DMS79 treated with DMSO at 0.1 percent for 48 hours (cell line): ENCODE data around the gene DDX25.
"Not testable (repeated sequence)": the region's sequence is repeated elsewhere in the genome, so short reads cannot be mapped to it uniquely, and the experiment has no call there.

Experiments used
- DNase-seq: peaks from one replicate; lab custom pipeline; 2025; lab: John Stamatoyannopoulos, UW

Gene DDX25

DNA sequence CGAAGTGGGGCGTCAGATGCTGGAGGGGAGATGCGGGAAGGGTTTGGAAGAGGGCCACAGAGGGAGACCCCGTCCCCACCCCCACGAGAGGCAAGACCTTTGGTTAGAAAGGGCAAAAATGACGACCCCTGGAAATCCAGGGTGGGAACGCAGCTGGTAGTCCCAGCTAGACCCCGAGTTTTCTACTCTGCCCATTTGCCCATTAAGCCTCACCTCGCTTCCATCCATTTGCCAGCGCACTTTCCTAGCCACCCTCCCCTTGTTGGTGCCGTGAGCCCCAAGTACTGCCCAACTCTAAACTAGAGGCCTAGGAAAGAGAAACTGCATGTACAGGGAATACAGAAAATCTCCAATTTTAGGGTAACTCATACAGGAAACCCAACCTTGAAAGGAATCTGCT lies 370 bp downstream of the DDX25 start:
- no peak for DNase-seq

- no peak for DNase-seq
Observed at GRCh38 chr11:125910226-125910849, 6.0 kb downstream of the DDX25 start.

GRCh38 chr11:125914601-125915000 lies 10.3 kb downstream of the DDX25 start:
- DNase-seq, result not testable (repeated sequence)

- DNase-seq, result no peak
Observed at GRCh38 chr11:125916683-125917347, 12.5 kb downstream of the DDX25 start.

- no peak for DNase-seq
Observed at GRCh38 chr11:125918140-125918840, 14.0 kb downstream of the DDX25 start.

GRCh38 chr11:125921042-125921441 lies 16.7 kb downstream of the DDX25 start:
- DNase-seq, result no peak

- no peak for DNase-seq
Observed at GRCh38 chr11:125922156-125922555, 17.8 kb downstream of the DDX25 start.

GRCh38 chr11:125923012-125923579 lies 18.8 kb downstream of the DDX25 start:
- peak; percentile 84 for DNase-seq

DNA sequence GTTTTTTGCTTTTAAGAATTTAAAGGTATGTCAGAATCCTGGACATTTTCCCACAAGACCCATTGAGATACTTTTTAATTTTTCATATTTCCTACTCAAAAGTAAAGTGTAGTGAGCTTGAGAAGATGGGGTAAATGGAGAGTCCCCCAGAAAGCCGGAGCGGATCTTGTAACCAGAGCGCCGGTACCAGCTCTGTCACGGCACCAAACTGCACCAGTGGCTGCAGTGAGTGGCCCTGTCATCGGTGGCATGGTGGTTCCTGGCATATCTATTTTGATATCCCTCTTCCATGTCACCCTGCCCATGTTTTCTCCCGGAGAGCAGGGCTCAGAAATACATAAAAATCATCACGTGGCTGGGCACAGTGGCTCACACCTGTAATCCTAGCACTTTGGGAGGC lies 19.3 kb downstream of the DDX25 start:
- DNase-seq, result no peak

GRCh38 chr11:125924384-125925007 lies 20.2 kb downstream of the DDX25 start:
- DNase-seq, result no peak

- DNase-seq, result no peak
Observed at GRCh38 chr11:125925247-125925740, 21.0 kb downstream of the DDX25 start.

DNA sequence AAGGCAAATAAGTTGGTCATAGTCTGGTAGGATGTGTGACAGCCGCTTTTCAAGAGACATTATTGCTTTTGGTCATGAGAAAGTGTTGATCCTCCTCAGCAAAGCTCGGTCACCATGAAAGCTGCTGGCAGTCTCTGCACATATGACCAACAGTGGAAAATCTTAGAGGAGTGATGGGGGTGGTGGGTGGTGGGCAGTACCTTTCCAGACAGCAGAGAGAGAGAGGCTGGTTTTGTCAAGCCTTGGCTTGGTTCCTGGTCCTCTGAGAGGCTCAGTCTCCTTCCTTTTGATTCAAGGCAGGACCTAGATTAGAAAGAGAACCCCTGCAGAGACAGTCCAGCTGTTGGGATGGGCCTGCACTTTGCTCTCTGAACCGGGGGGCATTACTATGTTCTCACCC lies 21.5 kb downstream of the DDX25 start:
- DNase-seq, result no peak

- no peak for DNase-seq
Observed at GRCh38 chr11:125926682-125927081, 22.4 kb downstream of the DDX25 start.

- DNase-seq, result no peak
Observed at GRCh38 chr11:125929445-125930075, 25.3 kb downstream of the DDX25 start.

DNA sequence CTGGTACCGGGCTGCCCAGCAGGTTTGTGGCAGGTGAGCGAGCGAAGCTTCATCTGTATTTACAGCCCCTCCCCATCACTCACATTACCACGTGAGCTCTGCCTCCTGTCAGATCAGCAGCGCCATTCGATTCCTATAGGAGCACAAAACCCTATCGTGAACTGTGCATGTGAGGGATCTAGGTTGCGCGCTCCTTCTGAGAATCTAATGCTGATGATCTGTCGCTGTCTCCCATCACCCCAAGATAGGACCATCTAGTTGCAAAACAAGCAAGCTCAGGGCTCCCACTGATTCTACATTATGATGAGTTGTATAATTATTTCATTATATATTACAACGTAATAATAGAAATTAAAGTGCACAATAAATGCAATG lies 25.8 kb downstream of the DDX25 start:
- no peak for DNase-seq

DNA sequence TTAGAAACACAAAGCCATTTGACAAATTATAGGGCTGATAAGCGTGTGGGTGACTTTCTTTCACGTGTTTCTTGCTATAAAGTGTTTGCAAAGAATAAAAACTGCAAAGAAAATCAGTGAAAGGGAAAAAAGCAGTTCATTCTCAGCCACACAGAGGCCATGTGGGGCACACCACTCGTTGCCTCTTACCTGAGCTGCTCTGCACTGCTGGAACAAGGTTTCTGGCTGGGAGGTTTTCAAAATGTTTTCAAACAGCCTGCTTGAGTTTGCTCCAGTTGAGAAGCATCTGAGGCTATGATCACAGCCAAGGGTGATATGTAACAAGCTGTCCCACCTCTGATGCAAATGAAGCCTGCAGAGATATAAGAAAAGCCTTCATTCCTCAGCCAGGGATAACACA lies 26.8 kb downstream of the DDX25 start:
- DNase-seq, result no peak

DNA sequence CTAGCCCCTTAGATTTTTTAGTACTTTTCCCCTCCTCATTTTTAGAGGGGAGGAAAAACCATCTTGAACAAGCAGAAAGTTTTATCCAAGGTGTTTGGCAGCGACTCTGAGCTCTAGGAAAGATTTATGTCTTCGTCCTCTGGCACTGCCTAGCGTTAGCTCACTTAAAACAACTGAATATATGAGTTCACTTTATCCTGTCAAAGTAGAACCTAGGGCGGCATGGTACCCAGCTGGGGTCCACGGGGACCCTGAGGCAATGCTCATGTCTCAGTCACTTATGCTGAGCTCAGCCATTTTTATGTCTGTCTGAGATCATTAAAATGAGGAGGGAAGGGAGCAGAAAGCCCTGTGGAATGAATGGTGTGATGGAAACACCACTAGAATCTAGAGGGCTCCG lies 27.4 kb downstream of the DDX25 start:
- no peak for DNase-seq

- DNase-seq, result no peak
Observed at GRCh38 chr11:125932301-125932700, 28.0 kb downstream of the DDX25 start.

GRCh38 chr11:125933030-125933813 lies 28.9 kb downstream of the DDX25 start:
- DNase-seq, result no peak

DNA sequence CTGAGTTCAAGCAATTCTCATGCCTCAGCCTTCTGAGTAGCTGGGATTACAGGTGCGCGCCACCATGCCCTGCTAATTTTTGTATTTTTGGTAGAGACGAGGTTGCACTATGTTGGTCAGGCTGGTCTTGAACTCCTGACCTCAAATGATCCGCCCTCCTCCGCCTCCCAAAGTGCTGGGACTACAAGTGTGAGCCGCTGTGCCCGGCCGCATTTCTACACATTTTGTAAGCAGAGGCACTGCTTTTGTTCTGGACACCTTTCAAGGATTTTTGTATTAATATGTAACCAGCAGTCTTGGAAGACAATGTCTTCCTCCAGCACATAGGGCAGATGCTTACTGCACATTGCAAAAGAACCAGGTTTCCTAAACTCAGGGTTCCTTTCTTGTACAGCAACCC lies 30.2 kb downstream of the DDX25 start:
- DNase-seq, result no peak

DNA sequence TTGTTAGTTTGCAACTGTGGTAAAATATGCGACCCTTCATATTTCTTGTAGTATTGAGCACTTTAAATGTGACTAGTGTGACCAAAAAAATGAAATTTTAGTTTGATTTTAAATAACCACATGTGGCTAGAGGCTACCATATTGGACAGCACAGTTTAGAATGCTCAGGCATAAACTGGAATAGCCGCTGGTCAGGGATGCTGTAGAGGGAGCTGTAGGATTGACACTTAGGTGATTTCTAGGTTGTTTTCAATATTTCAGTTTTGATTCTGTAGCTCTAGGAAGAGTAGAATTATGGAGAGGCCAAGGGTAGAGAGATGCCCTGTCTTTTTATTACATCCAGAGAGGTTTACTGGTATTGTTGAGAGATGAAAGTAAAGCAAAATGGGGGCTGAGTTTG lies 30.7 kb downstream of the DDX25 start:
- no peak for DNase-seq
